Upper lobe of left lung (tissue), 6 donors: Measurements from ENCODE around the gene FLII. TPM values are rescaled to one million over a fixed set of nuclear protein-coding genes. Genes with fewer than 3 reads are reported as not detected.

Experiments
- ATAC-seq, 2 donors: fragments of 200-7000 bp; cut with Tn5 transposase; one replicate each; pipeline ENCODE4 v1.9.1; 2022; ENCODE audit warnings: mild to moderate bottlenecking in 2 of 2, moderate library complexity in 2 of 2; ENCODE audit not compliant: low FRiP score in 2 of 2
- DNase-seq, 2 donors: peaks; one replicate each; pipeline ENCODE4 v3.0.0-alpha.2; 2019 to 2020
- H3K27ac ChIP-seq, 4 donors: fragments of 200-600 bp; sonication (generic); one replicate each; pipeline ENCODE4 v1.5.1; 2016 to 2019
- H3K27me3 ChIP-seq, 4 donors: fragments of 200-600 bp; sonication (generic); one replicate each; pipeline ENCODE4 v1.5.1; 2017 to 2019
- H3K36me3 ChIP-seq, 4 donors: fragments of 200-600 bp; sonication (generic); one replicate each; pipeline ENCODE4 v1.5.1; 2016 to 2019
- H3K4me1 ChIP-seq, 4 donors: fragments of 200-600 bp; sonication (generic); one replicate each; pipeline ENCODE4 v1.5.1; 2018 to 2019
- H3K4me3 ChIP-seq, 4 donors: fragments of 200-600 bp; sonication (generic); one replicate each; pipeline ENCODE4 v1.5.1; 2017 to 2019; ENCODE audit warnings: mild to moderate bottlenecking in 2 of 4, moderate library complexity in 1 of 4
- H3K9me3 ChIP-seq, 4 donors: fragments of 200-600 bp; sonication (generic); one replicate each; pipeline ENCODE4 v1.5.1; 2018 to 2019
- EP300 ChIP-seq, 4 donors: sonication (generic); formaldehyde crosslinking; IDR thresholded peaks; one replicate each; pipeline ENCODE4 v1.5.1; 2017; ENCODE audit warnings: antibody characterized with exemption in 4 of 4, control low read depth in 2 of 4
- POLR2A ChIP-seq, 4 donors: fragments of 450-650 bp; IDR thresholded peaks; one replicate each; pipeline ENCODE4 v1.5.1; 2016 to 2017; ENCODE audit warnings: antibody characterized with exemption in 4 of 4, mild to moderate bottlenecking in 2 of 4
- POLR2AphosphoS5 ChIP-seq, 2 donors: sonication (generic); formaldehyde crosslinking; IDR thresholded peaks; one replicate each; pipeline ENCODE4 v1.5.1; 2017; ENCODE audit warnings: antibody characterized with exemption in 2 of 2
- WGBS, 2 donors: methylation state at CpG; one replicate each; pipeline ENCODE4 v1.1.5; 2017 to 2018; 5-methylcytosine and 5-hydroxymethylcytosine counted together
- total RNA-seq, 6 donors: library from RNA; depleted of rRNA in 4 of 6; stranded (reverse); fragments of >200 nt in 4 of 6; gene quantifications; one replicate each; pipeline versions ENCODE4 v1.1.0 to v1.2.1, GENCODE V29; 2016 to 2021
- TF ChIP-seq, protein P1 (sequence below), 6 experiments: fragments of 450-650 bp in 4 of 6; fragments of 200-600 bp in 2 of 6; sonication (generic) in 2 of 6; IDR thresholded peaks; one replicate each; pipeline ENCODE4 v1.5.1; 2016 to 2019; ENCODE audit warnings: antibody characterized with exemption in 6 of 6
- donor health status: DM: no; HTN: no; CAD: no; lungs with moderate emphysema.
- donor health status: DM: no; HTN: yes; CAD: no; lungs with severe emphysema.

Gene FLII
- total RNA-seq, 6 donors from 2014 or later = 313 to 552 (median 376) TPM

DNA sequence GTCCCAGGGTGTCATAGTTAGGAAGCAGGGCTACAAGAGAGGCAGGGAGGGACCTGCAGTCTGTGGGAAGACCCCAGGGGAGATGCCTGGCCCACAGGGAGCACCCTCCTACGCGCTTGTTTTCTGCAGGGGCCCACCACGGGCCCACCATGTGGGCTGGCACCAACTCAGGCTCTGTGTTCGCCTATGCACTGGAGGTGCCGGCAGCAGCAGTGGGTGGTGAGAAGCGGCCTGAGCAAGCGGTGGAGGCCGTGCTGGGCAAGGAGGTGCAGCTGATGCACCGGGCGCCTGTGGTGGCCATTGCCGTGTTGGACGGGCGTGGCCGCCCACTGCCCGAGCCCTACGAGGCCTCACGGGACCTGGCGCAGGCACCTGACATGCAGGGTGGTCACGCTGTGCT is 18.1 kb downstream of the FLII start:
- no peak for ATAC-seq
- H3K4me1 ChIP-seq = no peaks in the 10 kb centered on the region
- DNase-seq = peak in 1 of 2 donors; percentile 84
- H3K27ac ChIP-seq = no peak overlapping the region
- TF ChIP-seq POLR2A (IDR thresholded peaks at IDR 0.05) (no peak), EP300 (IDR thresholded peaks at IDR 0.05) (no peak), POLR2AphosphoS5 (IDR thresholded peaks at IDR 0.05) (no peak)
- TF ChIP-seq, protein P1, sequence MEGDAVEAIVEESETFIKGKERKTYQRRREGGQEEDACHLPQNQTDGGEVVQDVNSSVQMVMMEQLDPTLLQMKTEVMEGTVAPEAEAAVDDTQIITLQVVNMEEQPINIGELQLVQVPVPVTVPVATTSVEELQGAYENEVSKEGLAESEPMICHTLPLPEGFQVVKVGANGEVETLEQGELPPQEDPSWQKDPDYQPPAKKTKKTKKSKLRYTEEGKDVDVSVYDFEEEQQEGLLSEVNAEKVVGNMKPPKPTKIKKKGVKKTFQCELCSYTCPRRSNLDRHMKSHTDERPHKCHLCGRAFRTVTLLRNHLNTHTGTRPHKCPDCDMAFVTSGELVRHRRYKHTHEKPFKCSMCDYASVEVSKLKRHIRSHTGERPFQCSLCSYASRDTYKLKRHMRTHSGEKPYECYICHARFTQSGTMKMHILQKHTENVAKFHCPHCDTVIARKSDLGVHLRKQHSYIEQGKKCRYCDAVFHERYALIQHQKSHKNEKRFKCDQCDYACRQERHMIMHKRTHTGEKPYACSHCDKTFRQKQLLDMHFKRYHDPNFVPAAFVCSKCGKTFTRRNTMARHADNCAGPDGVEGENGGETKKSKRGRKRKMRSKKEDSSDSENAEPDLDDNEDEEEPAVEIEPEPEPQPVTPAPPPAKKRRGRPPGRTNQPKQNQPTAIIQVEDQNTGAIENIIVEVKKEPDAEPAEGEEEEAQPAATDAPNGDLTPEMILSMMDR (IDR thresholded peaks at IDR 0.05) = no peak
- no peaks in the 10 kb centered on the region for H3K9me3 ChIP-seq
- 93 to 96% methylated on average over 11 to 13 of the region's 19 CpGs for WGBS, 2 donors
- H3K27me3 ChIP-seq = no peaks in the 10 kb centered on the region
- H3K36me3 ChIP-seq = peaks cover 2 to 80% (median 46%) of the 10 kb centered on the region in 4 donors
- H3K4me3 ChIP-seq = no peak overlapping the region

DNA sequence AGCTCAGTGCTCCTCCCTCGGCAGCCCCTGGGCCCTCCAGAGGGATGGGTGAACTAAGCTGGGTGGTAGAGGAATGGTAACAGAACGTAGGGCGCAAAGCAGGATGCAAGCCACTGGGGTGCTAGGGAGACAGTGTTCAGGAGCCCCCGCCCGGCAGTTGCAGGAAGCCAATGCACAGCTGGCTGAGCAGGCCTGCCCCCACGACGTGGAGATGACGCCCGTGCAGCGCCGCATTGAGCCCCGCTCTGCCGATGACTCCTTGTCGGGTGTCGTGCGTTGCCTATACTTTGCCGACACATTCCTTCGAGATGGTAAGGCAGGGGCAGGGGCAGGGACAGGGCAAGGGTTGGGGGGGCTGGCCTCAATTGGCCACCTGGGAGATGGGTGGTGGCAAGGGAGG is 20.2 kb downstream of the FLII start:
- DNase-seq (peak in 1 of 2 donors; percentile 77), ATAC-seq (no peak)
- H3K27me3 ChIP-seq = no peaks in the 10 kb centered on the region
- peaks cover 0 to 81% (median 40%) of the 10 kb centered on the region in 4 donors for H3K36me3 ChIP-seq
- TF ChIP-seq POLR2A (IDR thresholded peaks at IDR 0.05) (no peak), POLR2AphosphoS5 (IDR thresholded peaks at IDR 0.05) (no peak), EP300 (IDR thresholded peaks at IDR 0.05) (no peak)
- TF ChIP-seq, protein P1 (IDR thresholded peaks at IDR 0.05) = no peak
- no peak overlapping the region for H3K4me3 ChIP-seq
- no peaks in the 10 kb centered on the region for H3K4me1 ChIP-seq
- whole genome bisulfite sequencing, 2 donors = 92 to 94% methylated on average over 3 to 17 of the region's 18 CpGs
- no peak overlapping the region for H3K27ac ChIP-seq
- no peaks in the 10 kb centered on the region for H3K9me3 ChIP-seq

DNA sequence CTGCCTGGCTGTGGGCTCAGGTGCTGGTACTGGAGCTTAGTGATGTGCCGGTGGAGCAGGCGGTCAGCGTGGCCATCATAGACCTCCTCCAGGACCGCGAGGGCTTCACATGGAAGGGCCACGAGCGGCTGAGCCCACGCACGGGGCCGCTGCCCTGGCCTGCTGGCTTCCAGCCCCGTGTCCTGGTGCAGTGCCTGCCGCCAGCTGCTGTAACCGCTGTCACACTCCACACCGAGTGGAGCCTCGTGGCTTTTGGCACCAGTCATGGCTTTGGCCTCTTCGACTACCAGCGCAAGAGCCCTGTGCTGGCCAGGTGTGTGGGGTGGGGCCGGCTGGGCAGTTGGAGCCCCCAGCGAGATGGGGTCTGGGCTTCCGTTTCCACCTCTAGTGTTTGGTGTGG is 21.1 kb downstream of the FLII start:
- WGBS, 2 donors = 93 to 99% methylated on average over 12 to 20 of the region's 20 CpGs
- no peak for DNase-seq
- TF ChIP-seq, protein P1 (IDR thresholded peaks at IDR 0.05) = no peak
- TF ChIP-seq POLR2AphosphoS5 (IDR thresholded peaks at IDR 0.05) (no peak), EP300 (IDR thresholded peaks at IDR 0.05) (no peak), POLR2A (IDR thresholded peaks at IDR 0.05) (no peak)
- Histone ChIP-seq H3K4me1 (no peaks in the 10 kb centered on the region), H3K4me3 (no peak overlapping the region), H3K36me3 (peaks cover 0 to 72% (median 35%) of the 10 kb centered on the region in 4 donors), H3K27me3 (no peaks in the 10 kb centered on the region), H3K27ac (no peak overlapping the region), H3K9me3 (no peaks in the 10 kb centered on the region)
- no peak for ATAC-seq

DNA sequence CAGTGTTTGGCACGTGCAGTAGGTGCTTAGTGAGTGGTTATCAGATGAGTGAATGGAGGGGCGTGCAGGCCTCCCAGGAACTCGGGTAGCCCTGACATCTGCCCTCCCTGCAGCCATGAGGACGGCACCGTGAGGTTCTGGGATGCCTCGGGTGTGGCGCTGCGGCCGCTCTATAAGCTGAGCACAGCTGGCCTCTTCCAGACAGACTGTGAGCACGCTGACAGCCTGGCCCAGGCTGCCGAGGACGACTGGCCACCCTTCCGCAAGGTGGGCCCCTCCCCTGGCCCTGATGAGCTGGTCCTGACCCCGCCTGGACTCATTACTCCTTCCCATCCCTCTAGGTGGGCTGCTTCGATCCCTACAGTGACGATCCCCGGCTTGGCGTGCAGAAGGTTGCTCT is 22.0 kb downstream of the FLII start:
- Histone ChIP-seq H3K9me3 (no peaks in the 10 kb centered on the region), H3K27me3 (no peaks in the 10 kb centered on the region), H3K4me3 (no peak overlapping the region), H3K27ac (no peak overlapping the region), H3K4me1 (no peaks in the 10 kb centered on the region), H3K36me3 (peaks cover 0 to 64% (median 31%) of the 10 kb centered on the region in 4 donors)
- WGBS, 2 donors = 92 to 95% methylated on average over 13 to 18 of the region's 18 CpGs
- TF ChIP-seq EP300 (IDR thresholded peaks at IDR 0.05) (no peak), POLR2AphosphoS5 (IDR thresholded peaks at IDR 0.05) (no peak), POLR2A (IDR thresholded peaks at IDR 0.05) (no peak)
- TF ChIP-seq, protein P1 (IDR thresholded peaks at IDR 0.05) = no peak
- ATAC-seq = no peak
- no peak for DNase-seq

DNA sequence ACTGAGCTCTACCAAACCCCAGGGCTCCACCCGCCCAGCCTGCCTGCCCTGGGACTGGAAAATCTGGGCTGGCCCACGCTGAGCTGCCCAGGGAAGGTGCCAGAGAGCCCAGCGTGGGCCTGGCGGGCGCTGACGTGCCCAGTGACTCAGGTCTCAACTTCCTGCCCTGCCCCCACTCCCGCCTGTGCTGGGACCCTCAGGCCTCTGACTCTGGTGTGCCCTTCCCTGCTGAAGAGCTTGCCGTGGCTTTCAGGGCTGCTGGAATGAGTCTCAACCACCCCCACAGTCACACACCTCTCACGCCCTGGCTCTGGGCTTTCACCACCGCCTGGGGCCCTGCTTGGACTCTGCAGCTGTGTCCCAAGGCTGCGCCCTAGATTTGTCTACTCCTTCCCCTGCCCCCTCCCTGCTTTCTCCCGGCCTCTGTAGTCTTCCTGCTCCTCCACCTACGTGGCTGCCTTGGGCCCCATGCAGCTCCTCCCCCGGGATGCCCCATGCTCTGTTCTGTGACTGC is 22.7 kb downstream of the FLII start:
- Histone ChIP-seq H3K4me1 (no peaks in the 10 kb centered on the region), H3K4me3 (no peak overlapping the region), H3K27ac (no peak overlapping the region), H3K9me3 (no peaks in the 10 kb centered on the region), H3K27me3 (no peaks in the 10 kb centered on the region), H3K36me3 (peaks cover 0 to 61% (median 28%) of the 10 kb centered on the region in 4 donors)
- TF ChIP-seq, protein P1 (IDR thresholded peaks at IDR 0.05) = no peak
- TF ChIP-seq POLR2A (IDR thresholded peaks at IDR 0.05) = no peak
- TF ChIP-seq EP300 (IDR thresholded peaks at IDR 0.05) = no peak
- no peak for TF ChIP-seq POLR2AphosphoS5 (IDR thresholded peaks at IDR 0.05)
- no peak for ATAC-seq
- WGBS, 2 donors = 77 to 87% methylated on average over 7 to 8 of the region's 14 CpGs
- peak in 1 of 2 donors; percentile 71 for DNase-seq
